IMR-90 (cell line): ENCODE results near the gene ANKRD53. TPM values are rescaled to one million over a fixed set of nuclear protein-coding genes. Genes with fewer than 3 reads are reported as not detected.

Experiments used
- ATAC-seq: fragments of 200-7000 bp; cut with Tn5 transposase; 2 replicates; pipeline ENCODE4 v1.9.1; 2020; ENCODE audit warnings: low read depth, mild to moderate bottlenecking, moderate library complexity
- BruUV-seq: library from RNA; stranded (reverse); fragments of 400-500 nt; replicated peaks from 2 replicates; lab custom pipeline; 2021; lab: Mats Ljungman, UMichigan
- CTCF ChIA-PET: fragments of 300-600 bp; formaldehyde crosslinking; extraction: SDS; loops from one replicate; lab custom pipeline; 2021; ENCODE audit warnings: antibody characterized with exemption; lab: Yijun Ruan, JAX
- POLR2A ChIA-PET: fragments of 300-600 bp; sonication (Branson Sonifier 250); formaldehyde crosslinking; loops from one replicate; lab custom pipeline; 2022; ENCODE audit warnings: antibody characterized with exemption; ENCODE audit not compliant: unreplicated experiment; lab: Charles Lee
- DNase-seq: peaks from one replicate; pipeline ENCODE4 v3.0.0; 2013
- H2AFZ ChIP-seq: replicated peaks from 2 replicates; pipeline ENCODE3; 2013; ENCODE audit warnings: low read length, mild to moderate bottlenecking; ENCODE audit not compliant: poor library complexity
- H2AK5ac ChIP-seq: 2 replicates; pipeline ENCODE4 v1.6.1; 2013; ENCODE audit warnings: low read depth, low read length, inconsistent platforms
- H2AK9ac ChIP-seq: replicated peaks from 2 replicates; pipeline ENCODE3; 2013; ENCODE audit warnings: mild to moderate bottlenecking, low read depth, low read length, moderate library complexity; ENCODE audit not compliant: poor library complexity
- H2BK120ac ChIP-seq: 2 replicates; pipeline ENCODE4 v1.6.1; 2013; ENCODE audit warnings: low read depth, low read length, inconsistent platforms
- H2BK15ac ChIP-seq: 3 replicates; pipeline ENCODE4 v1.6.1; 2013; ENCODE audit warnings: low read depth, low read length, inconsistent platforms
- H2BK20ac ChIP-seq: 2 replicates; pipeline ENCODE4 v1.6.1; 2013; ENCODE audit warnings: low read depth, mild to moderate bottlenecking, inconsistent platforms, low read length, moderate library complexity
- H2BK5ac ChIP-seq: 2 replicates; pipeline ENCODE4 v1.6.1; 2013; ENCODE audit warnings: mild to moderate bottlenecking, low read depth, low read length, inconsistent platforms; ENCODE audit not compliant: poor library complexity, severe bottlenecking
- H3K14ac ChIP-seq: replicated peaks from 2 replicates; pipeline ENCODE4 v1.6.1; 2013; ENCODE audit warnings: low read depth, low read length, inconsistent platforms
- H3K18ac ChIP-seq: 2 replicates; pipeline ENCODE4 v1.6.1; 2013; ENCODE audit warnings: low read depth, low read length, control low read depth
- H3K23ac ChIP-seq: 2 replicates; pipeline ENCODE4 v1.6.1; 2013; ENCODE audit warnings: low read depth, low read length, inconsistent platforms
- H3K27ac ChIP-seq: 2 replicates; pipeline ENCODE4 v1.5.1; 2013; ENCODE audit warnings: mild to moderate bottlenecking, control low read depth, low read length; ENCODE audit not compliant: insufficient read depth
- H3K27me3 ChIP-seq: 2 replicates; pipeline ENCODE4 v1.6.1; 2013; ENCODE audit warnings: low read length; ENCODE audit not compliant: control insufficient read depth, insufficient read depth
- H3K36me3 ChIP-seq: 2 replicates; pipeline ENCODE4 v1.6.1; 2013; ENCODE audit warnings: low read length, mixed read lengths; ENCODE audit not compliant: control insufficient read depth, insufficient read depth
- H3K4ac ChIP-seq: 2 replicates; pipeline ENCODE4 v1.6.1; 2013; ENCODE audit warnings: low read depth, low read length, inconsistent platforms
- H3K4me1 ChIP-seq: 2 replicates; pipeline ENCODE4 v1.6.1; 2013; ENCODE audit warnings: low read length, mixed read lengths; ENCODE audit not compliant: control insufficient read depth, insufficient read depth
- H3K4me2 ChIP-seq: 2 replicates; pipeline ENCODE4 v1.6.1; 2013; ENCODE audit warnings: low read depth, mild to moderate bottlenecking, control low read depth, low read length, moderate library complexity
- H3K4me3 ChIP-seq: 2 replicates; pipeline ENCODE4 v1.5.1; 2013; ENCODE audit warnings: low read depth, mild to moderate bottlenecking, control low read depth, low read length, moderate library complexity; ENCODE audit not compliant: insufficient read depth
- H3K56ac ChIP-seq: 2 replicates; pipeline ENCODE4 v1.6.1; 2013; ENCODE audit warnings: low read length, inconsistent platforms; ENCODE audit not compliant: insufficient read depth; ENCODE audit errors: extremely low read depth
- H3K79me1 ChIP-seq, 2 experiments: 2 replicates each; pipeline ENCODE4 v1.6.1; 2013; ENCODE audit warnings: low read length in 2 of 2, inconsistent platforms in 1 of 2, low read depth in 1 of 2
- H3K9ac ChIP-seq: 2 replicates; pipeline ENCODE4 v1.6.1; 2013; ENCODE audit warnings: low read depth, low read length, control low read depth
- H3K9me1 ChIP-seq: 2 replicates; pipeline ENCODE4 v1.6.1; 2013; ENCODE audit warnings: low read length, inconsistent platforms; ENCODE audit not compliant: insufficient read depth
- H3K9me3 ChIP-seq: 2 replicates; pipeline ENCODE4 v1.6.1; 2013; ENCODE audit warnings: low read length; ENCODE audit not compliant: control insufficient read depth, insufficient read depth
- H4K20me1 ChIP-seq: 2 replicates; pipeline ENCODE4 v1.6.1; 2013; ENCODE audit warnings: low read length, inconsistent platforms; ENCODE audit not compliant: insufficient read depth
- H4K5ac ChIP-seq: 2 replicates; pipeline ENCODE4 v1.6.1; 2013; ENCODE audit warnings: mild to moderate bottlenecking, low read depth, low read length, control low read depth
- H4K8ac ChIP-seq, 2 experiments: 2 replicates each; pipeline ENCODE4 v1.6.1; 2013; ENCODE audit warnings: low read depth in 2 of 2, low read length in 2 of 2, control low read depth in 1 of 2, inconsistent platforms in 1 of 2
- H4K91ac ChIP-seq: 2 replicates; pipeline ENCODE4 v1.6.1; 2013; ENCODE audit warnings: low read depth, low read length, inconsistent platforms; ENCODE audit not compliant: insufficient read depth
- BHLHE40 ChIP-seq: fragments of 150-350 bp; IDR thresholded peaks from 2 replicates; pipeline ENCODE4 v1.6.1; 2016; ENCODE audit warnings: mild to moderate bottlenecking, low read depth, low read length
- CEBPB ChIP-seq: IDR thresholded peaks from 2 replicates; pipeline ENCODE4 v1.6.1; 2012; ENCODE audit warnings: low read depth, low read length, improper control_type of control experiment
- CHD1 ChIP-seq: IDR thresholded peaks from 2 replicates; pipeline ENCODE4 v1.6.1; 2012; ENCODE audit warnings: low read depth, low read length, improper control_type of control experiment
- FOS ChIP-seq: fragments of 150-350 bp; IDR thresholded peaks from 2 replicates; pipeline ENCODE4 v1.6.1; 2016; ENCODE audit warnings: low read depth, low read length
- MAFK ChIP-seq: IDR thresholded peaks from 2 replicates; pipeline ENCODE4 v1.6.1; 2012; ENCODE audit warnings: low read depth, low read length, improper control_type of control experiment
- MXI1 ChIP-seq: IDR thresholded peaks from 2 replicates; pipeline ENCODE4 v1.6.1; 2012; ENCODE audit warnings: low read depth, mild to moderate bottlenecking, low read length, moderate library complexity, borderline replicate concordance
- NFE2L2 ChIP-seq: fragments of 150-350 bp; IDR thresholded peaks from 2 replicates; pipeline ENCODE4 v1.6.1; 2016; ENCODE audit warnings: low read depth, mild to moderate bottlenecking, low read length
- POLR2A ChIP-seq: IDR thresholded peaks from 2 replicates; pipeline ENCODE4 v1.6.1; 2012; ENCODE audit warnings: mild to moderate bottlenecking, low read depth, low read length
- RCOR1 ChIP-seq: IDR thresholded peaks from 2 replicates; pipeline ENCODE4 v1.6.1; 2012; ENCODE audit warnings: mild to moderate bottlenecking, low read length, improper control_type of control experiment; ENCODE audit not compliant: insufficient replicate concordance
- SMC3 ChIP-seq: fragments of 150-350 bp; IDR thresholded peaks from 2 replicates; pipeline ENCODE4 v1.6.1; 2016; ENCODE audit warnings: low read depth, mild to moderate bottlenecking, antibody characterized with exemption, low read length, moderate library complexity
- WGBS, 2 experiments: methylation state at CpG; one replicate each; pipeline versions ENCODE4 v1.1.5 to v1.1.7; 2013; ENCODE audit warnings: missing lambda C conversion rate in 2 of 2; ENCODE audit not compliant: insufficient read length in 1 of 2; ENCODE audit errors: extremely low coverage in 2 of 2; 5-methylcytosine and 5-hydroxymethylcytosine counted together
- dilution Hi-C: fragments of 300-500 bp; cut with HindIII; formaldehyde crosslinking; loops from one replicate; pipeline ENCODE4 v1.14.3; 2018; ENCODE audit warnings: low sequenced_read_pairs; ENCODE audit not compliant: unreplicated experiment
- in situ Hi-C: fragments of 300-500 bp; cut with MboI; formaldehyde crosslinking; loops from 3 replicates; pipeline ENCODE4 v1.14.3; 2019; ENCODE audit warnings: low sequenced_read_pairs, inconsistent platforms, mixed read lengths
- intact Hi-C: fragments of 100-400 bp; cut with micrococcal nuclease; formaldehyde crosslinking; loops from 2 replicates; pipeline ENCODE4 v1.10.0; 2022
- polyA plus RNA-seq, 3 experiments: library from polyadenylated mRNA; depleted of rRNA; stranded (reverse); fragments of >200 nt; gene quantifications; 2 replicates each; pipeline ENCODE4 v1.2.3, GENCODE V29; 2012; ENCODE audit warnings: low replicate concordance in 1 of 3
- total RNA-seq: library from RNA; depleted of rRNA; stranded (reverse); fragments of >200 nt; gene quantifications from 2 replicates; pipeline ENCODE4 v1.2.3, GENCODE V29; 2012
- TF ChIP-seq, protein P1 (sequence below): conservative IDR thresholded peaks from 2 replicates; pipeline ENCODE4 v1.5.1; 2012; ENCODE audit warnings: mild to moderate bottlenecking, low read depth, low read length, improper control_type of control experiment
- TF ChIP-seq, protein P2 (sequence below): fragments of 150-350 bp; IDR thresholded peaks from 2 replicates; pipeline ENCODE4 v1.6.1; 2016; ENCODE audit warnings: low read depth, mild to moderate bottlenecking, low read length, moderate library complexity, borderline replicate concordance
- TF ChIP-seq, protein P3 (sequence below): fragments of 150-350 bp; IDR thresholded peaks from 2 replicates; pipeline ENCODE4 v1.6.1; 2017; ENCODE audit warnings: mild to moderate bottlenecking, antibody characterized with exemption, low read length, low read depth

ANKRD53 gene
- total and polyA plus RNA-seq, 2 of the 4 experiments (the other 2 are of a cell fraction) = 0.54 to 1.0 TPM

DNA sequence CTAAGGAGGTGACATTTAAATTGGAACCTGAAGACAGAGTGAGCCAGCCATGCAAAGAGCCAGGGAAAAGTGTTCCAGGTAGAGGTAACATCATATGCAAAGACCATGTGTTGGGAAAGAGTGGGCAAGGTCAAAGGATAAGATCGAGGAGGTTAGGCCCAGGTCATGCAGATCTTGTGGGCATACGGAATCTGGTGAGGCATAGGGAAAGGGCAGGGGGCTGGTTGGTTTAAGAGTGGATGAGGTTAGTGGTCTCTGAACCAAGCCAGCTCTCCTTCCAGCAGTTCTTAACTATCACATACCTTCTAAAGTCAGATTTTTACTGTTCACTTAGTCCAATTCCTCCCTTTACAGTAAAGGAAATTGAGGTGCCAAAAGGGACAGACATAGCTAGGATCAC lies 3.0 kb downstream of the ANKRD53 start:
- Histone ChIP-seq H3K27ac (no peak overlapping the region), H2BK5ac (no peak overlapping the region), H2BK20ac (no peak overlapping the region), H4K8ac (no peak overlapping the region), H4K5ac (no peak overlapping the region), H3K18ac (no peak overlapping the region), H3K9ac (no peak overlapping the region), H2AK9ac (no peak overlapping the region), H2AK5ac (no peak overlapping the region), H3K27me3 (no peaks in the 10 kb centered on the region), H2BK15ac (no peak overlapping the region), H3K4me2 (no peak overlapping the region), H3K4ac (no peak overlapping the region), H4K20me1 (peaks cover 5% of the 10 kb centered on the region; the same call in 1 of the 2 replicates), H2AFZ (no peak overlapping the region), H3K9me1 (peaks cover 6% of the 10 kb centered on the region; the same call in 1 of the 2 replicates), H3K9me3 (no peaks in the 10 kb centered on the region), H3K56ac (no peak overlapping the region), H3K4me3 (no peak overlapping the region), H4K91ac (no peak overlapping the region), H3K14ac (no peak overlapping the region), H2BK120ac (no peak overlapping the region), H3K79me1 (no peaks in the 10 kb centered on the region; a peak in 1 of 4 replicates), H3K23ac (no peak overlapping the region), H3K36me3 (peaks cover 6% of the 10 kb centered on the region; the same call in 1 of the 2 replicates), H3K4me1 (peaks cover 2% of the 10 kb centered on the region; the same call in 1 of the 2 replicates)
- no CpG with 5 or more reads among the region's 2 CpGs for WGBS, 2 experiments
- intact Hi-C loops = no loop called here
- dilution Hi-C loops = no loop called here
- BruUV-seq = no TSS peak
- TF ChIP-seq RCOR1 (no peak), CHD1 (no peak), CEBPB (no peak), SMC3 (no peak), NFE2L2 (no peak), POLR2A (no peak), MAFK (no peak), BHLHE40 (no peak), MXI1 (no peak), FOS (no peak)
- TF ChIP-seq, protein P1, sequence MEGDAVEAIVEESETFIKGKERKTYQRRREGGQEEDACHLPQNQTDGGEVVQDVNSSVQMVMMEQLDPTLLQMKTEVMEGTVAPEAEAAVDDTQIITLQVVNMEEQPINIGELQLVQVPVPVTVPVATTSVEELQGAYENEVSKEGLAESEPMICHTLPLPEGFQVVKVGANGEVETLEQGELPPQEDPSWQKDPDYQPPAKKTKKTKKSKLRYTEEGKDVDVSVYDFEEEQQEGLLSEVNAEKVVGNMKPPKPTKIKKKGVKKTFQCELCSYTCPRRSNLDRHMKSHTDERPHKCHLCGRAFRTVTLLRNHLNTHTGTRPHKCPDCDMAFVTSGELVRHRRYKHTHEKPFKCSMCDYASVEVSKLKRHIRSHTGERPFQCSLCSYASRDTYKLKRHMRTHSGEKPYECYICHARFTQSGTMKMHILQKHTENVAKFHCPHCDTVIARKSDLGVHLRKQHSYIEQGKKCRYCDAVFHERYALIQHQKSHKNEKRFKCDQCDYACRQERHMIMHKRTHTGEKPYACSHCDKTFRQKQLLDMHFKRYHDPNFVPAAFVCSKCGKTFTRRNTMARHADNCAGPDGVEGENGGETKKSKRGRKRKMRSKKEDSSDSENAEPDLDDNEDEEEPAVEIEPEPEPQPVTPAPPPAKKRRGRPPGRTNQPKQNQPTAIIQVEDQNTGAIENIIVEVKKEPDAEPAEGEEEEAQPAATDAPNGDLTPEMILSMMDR = no peak
- TF ChIP-seq, protein P2, sequence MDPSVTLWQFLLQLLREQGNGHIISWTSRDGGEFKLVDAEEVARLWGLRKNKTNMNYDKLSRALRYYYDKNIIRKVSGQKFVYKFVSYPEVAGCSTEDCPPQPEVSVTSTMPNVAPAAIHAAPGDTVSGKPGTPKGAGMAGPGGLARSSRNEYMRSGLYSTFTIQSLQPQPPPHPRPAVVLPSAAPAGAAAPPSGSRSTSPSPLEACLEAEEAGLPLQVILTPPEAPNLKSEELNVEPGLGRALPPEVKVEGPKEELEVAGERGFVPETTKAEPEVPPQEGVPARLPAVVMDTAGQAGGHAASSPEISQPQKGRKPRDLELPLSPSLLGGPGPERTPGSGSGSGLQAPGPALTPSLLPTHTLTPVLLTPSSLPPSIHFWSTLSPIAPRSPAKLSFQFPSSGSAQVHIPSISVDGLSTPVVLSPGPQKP = no peak
- TF ChIP-seq, protein P3, sequence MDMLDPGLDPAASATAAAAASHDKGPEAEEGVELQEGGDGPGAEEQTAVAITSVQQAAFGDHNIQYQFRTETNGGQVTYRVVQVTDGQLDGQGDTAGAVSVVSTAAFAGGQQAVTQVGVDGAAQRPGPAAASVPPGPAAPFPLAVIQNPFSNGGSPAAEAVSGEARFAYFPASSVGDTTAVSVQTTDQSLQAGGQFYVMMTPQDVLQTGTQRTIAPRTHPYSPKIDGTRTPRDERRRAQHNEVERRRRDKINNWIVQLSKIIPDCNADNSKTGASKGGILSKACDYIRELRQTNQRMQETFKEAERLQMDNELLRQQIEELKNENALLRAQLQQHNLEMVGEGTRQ = no peak
- in situ Hi-C loops = loop anchor here (10.0 kb wide), 1 partner anchor 687 kb away; the partner anchor contains the start of gene SNRPG
- ATAC-seq = no peak
- ChIA-PET CTCF (no interaction called here), POLR2A (no interaction called here)
- no peak for DNase-seq
